Measurements from ENCODE around the gene KLHL29.

DNA sequence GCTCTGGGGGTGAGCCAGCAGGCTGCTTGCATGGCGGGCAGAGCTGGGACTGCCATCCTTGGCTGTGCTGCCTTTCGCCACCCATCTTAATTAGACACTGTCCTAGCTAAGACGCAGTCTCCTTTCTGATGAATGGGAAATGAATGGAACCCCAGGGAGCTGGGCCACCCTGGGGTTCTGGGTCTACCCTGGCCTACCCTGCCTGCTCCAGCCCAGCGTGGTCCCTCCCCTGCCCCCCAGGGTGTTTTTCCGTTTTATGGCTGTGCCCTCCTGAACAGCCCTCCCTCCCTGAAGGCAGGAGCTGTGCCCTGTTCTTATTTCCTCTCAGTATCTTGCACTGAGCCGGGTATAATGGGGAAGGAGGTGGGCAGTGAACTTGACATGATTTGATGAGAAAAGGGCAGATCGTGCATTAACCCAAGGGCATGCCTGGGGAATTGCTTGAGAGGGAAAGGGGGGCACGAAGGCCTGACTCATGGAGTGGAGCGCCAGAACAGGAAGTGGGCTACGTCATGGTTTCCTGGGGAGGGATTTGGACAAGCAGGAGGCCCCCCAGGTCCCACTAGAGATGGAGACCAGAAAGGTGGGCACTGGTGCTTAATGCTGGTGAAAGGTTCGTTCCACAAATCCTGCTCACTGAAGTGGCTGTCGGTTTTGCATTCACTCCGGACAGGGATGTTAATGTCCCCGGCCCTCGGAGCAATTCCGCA, 165.0 kb downstream of the KLHL29 start:
- TF ChIP-seq EZH2 (IDR thresholded peaks at IDR 0.05; ENCODE audit: low read depth): no peak
- TF ChIP-seq, protein P1, sequence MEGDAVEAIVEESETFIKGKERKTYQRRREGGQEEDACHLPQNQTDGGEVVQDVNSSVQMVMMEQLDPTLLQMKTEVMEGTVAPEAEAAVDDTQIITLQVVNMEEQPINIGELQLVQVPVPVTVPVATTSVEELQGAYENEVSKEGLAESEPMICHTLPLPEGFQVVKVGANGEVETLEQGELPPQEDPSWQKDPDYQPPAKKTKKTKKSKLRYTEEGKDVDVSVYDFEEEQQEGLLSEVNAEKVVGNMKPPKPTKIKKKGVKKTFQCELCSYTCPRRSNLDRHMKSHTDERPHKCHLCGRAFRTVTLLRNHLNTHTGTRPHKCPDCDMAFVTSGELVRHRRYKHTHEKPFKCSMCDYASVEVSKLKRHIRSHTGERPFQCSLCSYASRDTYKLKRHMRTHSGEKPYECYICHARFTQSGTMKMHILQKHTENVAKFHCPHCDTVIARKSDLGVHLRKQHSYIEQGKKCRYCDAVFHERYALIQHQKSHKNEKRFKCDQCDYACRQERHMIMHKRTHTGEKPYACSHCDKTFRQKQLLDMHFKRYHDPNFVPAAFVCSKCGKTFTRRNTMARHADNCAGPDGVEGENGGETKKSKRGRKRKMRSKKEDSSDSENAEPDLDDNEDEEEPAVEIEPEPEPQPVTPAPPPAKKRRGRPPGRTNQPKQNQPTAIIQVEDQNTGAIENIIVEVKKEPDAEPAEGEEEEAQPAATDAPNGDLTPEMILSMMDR (conservative IDR thresholded peaks at IDR 0.05): no peak
